Right atrium auricular region (tissue), 2 donors: Measurements from ENCODE around the gene TMEM208. TPM values are rescaled to one million over a fixed set of nuclear protein-coding genes. Genes with fewer than 3 reads are reported as not detected.

Experiments used
- DNase-seq: peaks from one replicate; pipeline ENCODE4 v3.0.0-alpha.2; 2019; ENCODE audit warnings: low spot score
- H3K27ac ChIP-seq, 2 donors: fragments of 200-600 bp; sonication (generic); 1 replicate in 1 of 2; 2 replicates in 1 of 2; pipeline ENCODE4 v1.5.1; 2016 to 2019
- H3K27me3 ChIP-seq, 2 donors: fragments of 200-600 bp; sonication (generic); one replicate each; pipeline versions ENCODE4 v1.5.1 to v1.6.0; 2017 to 2019
- H3K36me3 ChIP-seq: fragments of 200-600 bp; sonication (generic); one replicate; pipeline ENCODE4 v1.5.1; 2016
- H3K4me1 ChIP-seq, 2 donors: fragments of 200-600 bp; sonication (generic); one replicate each; pipeline versions ENCODE4 v1.5.1 to v1.6.0; 2017 to 2019
- H3K4me3 ChIP-seq, 2 donors: fragments of 200-600 bp; sonication (generic); 1 replicate in 1 of 2; 2 replicates in 1 of 2; pipeline ENCODE4 v1.5.1; 2017 to 2019; ENCODE audit warnings: mild to moderate bottlenecking in 1 of 2, moderate library complexity in 1 of 2
- H3K9me3 ChIP-seq, 2 donors: fragments of 200-600 bp; sonication (generic); one replicate each; pipeline ENCODE4 v1.5.1; 2019
- CTCF ChIP-seq, 2 donors: fragments of 200-600 bp; sonication (generic); IDR thresholded peaks; one replicate each; pipeline ENCODE4 v1.5.1; 2019; ENCODE audit warnings: antibody characterized with exemption in 2 of 2
- total RNA-seq, 2 donors: library from RNA; depleted of rRNA; stranded (reverse); fragments of >200 nt; gene quantifications; one replicate each; pipeline ENCODE4 v1.1.0, GENCODE V29; 2016

TMEM208 gene
- total RNA-seq, 2 donors from 2014 or later: 16.9 to 27.8 TPM

- Histone ChIP-seq H3K4me3 (no peak overlapping the region), H3K27me3 (no peaks in the 10 kb centered on the region), H3K36me3 (peaks cover 14% of the 10 kb centered on the region), H3K9me3 (no peaks in the 10 kb centered on the region), H3K4me1 (peaks cover 0 to 74% of the 10 kb centered on the region in 2 donors), H3K27ac (peak overlapping the region; percentile 94 to 95)
- no peak for DNase-seq
- no peak for TF ChIP-seq CTCF (IDR thresholded peaks at IDR 0.05)
Observed at GRCh38 chr16:67243481-67243880, 16.6 kb downstream of the TMEM208 start.

GRCh38 chr16:67244387-67245185 lies 17.7 kb downstream of the TMEM208 start:
- DNase-seq: peak; percentile 84
- H3K4me3 ChIP-seq: peak overlapping the region in 1 of 2 donors; percentile 10
- no peaks in the 10 kb centered on the region for H3K9me3 ChIP-seq
- H3K27ac ChIP-seq: peak overlapping the region; percentile 94 to 95
- H3K4me1 ChIP-seq: peaks cover 0 to 84% of the 10 kb centered on the region in 2 donors
- H3K27me3 ChIP-seq: no peaks in the 10 kb centered on the region
- peaks cover 3% of the 10 kb centered on the region for H3K36me3 ChIP-seq
- TF ChIP-seq CTCF (IDR thresholded peaks at IDR 0.05): no peak

GRCh38 chr16:67245186-67245585 lies 18.3 kb downstream of the TMEM208 start:
- H3K36me3 ChIP-seq: no peaks in the 10 kb centered on the region
- no peak for DNase-seq
- H3K9me3 ChIP-seq: no peaks in the 10 kb centered on the region
- no peak for TF ChIP-seq CTCF (IDR thresholded peaks at IDR 0.05)
- peaks cover 0 to 84% of the 10 kb centered on the region in 2 donors for H3K4me1 ChIP-seq
- H3K4me3 ChIP-seq: peak overlapping the region; percentile 83 to 94
- H3K27ac ChIP-seq: peak overlapping the region; percentile 94 to 95
- no peaks in the 10 kb centered on the region for H3K27me3 ChIP-seq

- no peaks in the 10 kb centered on the region for H3K36me3 ChIP-seq
- DNase-seq: no peak
- no peak for TF ChIP-seq CTCF (IDR thresholded peaks at IDR 0.05)
- H3K27ac ChIP-seq: peak overlapping the region; percentile 94 to 95
- peak overlapping the region; percentile 83 to 94 for H3K4me3 ChIP-seq
- H3K9me3 ChIP-seq: no peaks in the 10 kb centered on the region
- peaks cover 0 to 79% of the 10 kb centered on the region in 2 donors for H3K4me1 ChIP-seq
- H3K27me3 ChIP-seq: no peaks in the 10 kb centered on the region
Observed at GRCh38 chr16:67245674-67246080, 18.7 kb downstream of the TMEM208 start.

- peak; percentile 78 for DNase-seq
- H3K4me1 ChIP-seq: peaks cover 0 to 74% of the 10 kb centered on the region in 2 donors
- TF ChIP-seq CTCF (IDR thresholded peaks at IDR 0.05): peak; percentile 35 to 53
Observed at GRCh38 chr16:67246081-67246755, 19.3 kb downstream of the TMEM208 start.

More at GRCh38 chr16:67246081-67246755, 19.3 kb downstream of the TMEM208 start:
- no peaks in the 10 kb centered on the region for H3K9me3 ChIP-seq
- peak overlapping the region; percentile 83 to 94 for H3K4me3 ChIP-seq
- H3K36me3 ChIP-seq: no peaks in the 10 kb centered on the region
- peak overlapping the region; percentile 94 to 95 for H3K27ac ChIP-seq
- H3K27me3 ChIP-seq: no peaks in the 10 kb centered on the region
